Neural cell (in vitro differentiated cells): Measurements from ENCODE around the gene SLC16A1.

ENCODE experiments used
- EZH2 ChIP-seq: fragments of 200-600, 300-800 bp; shearing (Covaris generic), sonication (generic); IDR thresholded peaks from 2 replicates; pipeline ENCODE4 v1.6.1; 2014; ENCODE audit warnings: antibody characterized with exemption, low read length, borderline replicate concordance, mild to moderate bottlenecking; ENCODE audit not compliant: insufficient read depth, poor library complexity, severe bottlenecking
- TAF1 ChIP-seq: IDR thresholded peaks from 2 replicates; pipeline ENCODE4 v1.6.1; 2012; ENCODE audit warnings: low read depth
- TF ChIP-seq, protein P1 (sequence below): fragments of 450-650 bp; IDR thresholded peaks from 2 replicates; pipeline ENCODE4 v1.5.1; 2014; ENCODE audit warnings: antibody characterized with exemption, mild to moderate bottlenecking, moderate library complexity; ENCODE audit not compliant: poor library complexity, severe bottlenecking

DNA sequence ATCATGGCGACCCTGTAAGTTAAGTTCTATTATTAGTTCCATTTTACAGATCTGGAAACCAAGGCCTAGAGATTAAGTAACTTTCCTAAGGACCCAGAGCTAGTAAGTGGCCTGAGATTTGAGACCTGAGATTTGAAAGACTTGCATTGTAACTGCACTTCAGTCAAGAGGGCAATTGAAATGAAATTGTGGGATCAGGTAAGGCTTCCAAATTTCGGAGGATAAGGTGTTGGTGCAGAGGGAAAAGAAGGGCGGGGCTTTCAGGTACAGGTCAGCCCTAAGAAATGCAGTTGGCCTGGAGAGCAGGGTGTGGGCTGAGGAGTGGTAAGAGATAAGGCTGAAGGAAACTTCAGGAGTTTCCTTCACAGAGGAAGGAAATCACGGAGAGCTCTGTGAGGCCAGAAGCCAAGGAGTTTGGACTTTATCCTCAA lies 51.1 kb downstream of the SLC16A1 start:
- TF ChIP-seq, protein P1, sequence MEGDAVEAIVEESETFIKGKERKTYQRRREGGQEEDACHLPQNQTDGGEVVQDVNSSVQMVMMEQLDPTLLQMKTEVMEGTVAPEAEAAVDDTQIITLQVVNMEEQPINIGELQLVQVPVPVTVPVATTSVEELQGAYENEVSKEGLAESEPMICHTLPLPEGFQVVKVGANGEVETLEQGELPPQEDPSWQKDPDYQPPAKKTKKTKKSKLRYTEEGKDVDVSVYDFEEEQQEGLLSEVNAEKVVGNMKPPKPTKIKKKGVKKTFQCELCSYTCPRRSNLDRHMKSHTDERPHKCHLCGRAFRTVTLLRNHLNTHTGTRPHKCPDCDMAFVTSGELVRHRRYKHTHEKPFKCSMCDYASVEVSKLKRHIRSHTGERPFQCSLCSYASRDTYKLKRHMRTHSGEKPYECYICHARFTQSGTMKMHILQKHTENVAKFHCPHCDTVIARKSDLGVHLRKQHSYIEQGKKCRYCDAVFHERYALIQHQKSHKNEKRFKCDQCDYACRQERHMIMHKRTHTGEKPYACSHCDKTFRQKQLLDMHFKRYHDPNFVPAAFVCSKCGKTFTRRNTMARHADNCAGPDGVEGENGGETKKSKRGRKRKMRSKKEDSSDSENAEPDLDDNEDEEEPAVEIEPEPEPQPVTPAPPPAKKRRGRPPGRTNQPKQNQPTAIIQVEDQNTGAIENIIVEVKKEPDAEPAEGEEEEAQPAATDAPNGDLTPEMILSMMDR: no peak
- TF ChIP-seq EZH2 (no peak), TAF1 (no peak)
